HG02798 (cell line): ENCODE results near the gene MAP3K4.
"Not testable (repeated sequence)": the region's sequence is repeated elsewhere in the genome, so short reads cannot be mapped to it uniquely, and the experiment has no call there.

Experiments used
- ATAC-seq: cut with Tn5 transposase; IDR thresholded peaks from one replicate; pipeline ENCODE4 v1.9.1; 2021; ENCODE audit warnings: mild to moderate bottlenecking; ENCODE audit not compliant: unreplicated experiment, poor library complexity

Gene MAP3K4

GRCh38 chr6:160967351-160967750 lies 24.2 kb upstream of the MAP3K4 start:
- ATAC-seq, result no peak

GRCh38 chr6:160967833-160968232 lies 23.7 kb upstream of the MAP3K4 start:
- no peak for ATAC-seq

- ATAC-seq, result no peak
These were observed 20.4 kb upstream of the MAP3K4 start for GRCh38 chr6:160971171-160971570.

GRCh38 chr6:160972111-160972510 lies 19.5 kb upstream of the MAP3K4 start:
- peak; percentile 79 for ATAC-seq

- ATAC-seq, result not testable (repeated sequence)
These were observed 19.0 kb upstream of the MAP3K4 start for GRCh38 chr6:160972594-160972993.

- no peak for ATAC-seq
These were observed 18.0 kb upstream of the MAP3K4 start for GRCh38 chr6:160973311-160974250.

GRCh38 chr6:160974304-160974771 lies 17.2 kb upstream of the MAP3K4 start:
- ATAC-seq, result no peak

GRCh38 chr6:160975162-160975561 lies 16.4 kb upstream of the MAP3K4 start:
- no peak for ATAC-seq

- not testable (repeated sequence) for ATAC-seq
These were observed 15.6 kb upstream of the MAP3K4 start for GRCh38 chr6:160975961-160976360.

GRCh38 chr6:160978141-160978901 lies 13.2 kb upstream of the MAP3K4 start:
- no peak for ATAC-seq

GRCh38 chr6:160979061-160979708 lies 12.4 kb upstream of the MAP3K4 start:
- no peak for ATAC-seq

- ATAC-seq, result not testable (repeated sequence)
These were observed 8.1 kb upstream of the MAP3K4 start for GRCh38 chr6:160983377-160983948.

- ATAC-seq, result no peak
These were observed 4.7 kb upstream of the MAP3K4 start for GRCh38 chr6:160986851-160987250.

- no peak for ATAC-seq
These were observed 4.3 kb upstream of the MAP3K4 start for GRCh38 chr6:160987265-160987664.

GRCh38 chr6:160990847-160991405 lies 643 bp upstream of the MAP3K4 start:
- ATAC-seq, result no peak

GRCh38 chr6:160992061-160992979 lies 751 bp downstream of the MAP3K4 start:
- ATAC-seq, result peak; percentile 51

GRCh38 chr6:160992980-160993314 lies 1.4 kb downstream of the MAP3K4 start:
- ATAC-seq, result no peak

- no peak for ATAC-seq
These were observed 3.7 kb downstream of the MAP3K4 start for GRCh38 chr6:160995271-160995670.

GRCh38 chr6:160996131-160996601 lies 4.6 kb downstream of the MAP3K4 start:
- ATAC-seq, result no peak
